HFF-Myc (cell line): ENCODE data around the gene SULT1C2.

Experiments used
- DNase-seq: peaks from one replicate; pipeline ENCODE4 v3.0.0-alpha.2; 2011; ENCODE audit warnings: low read depth; ENCODE audit errors: extremely low read depth
- H3K4me3 ChIP-seq: replicated peaks from 2 replicates; pipeline ENCODE4 v1.5.1; 2011; ENCODE audit warnings: low read depth, mild to moderate bottlenecking, control low read depth, low read length
- TF ChIP-seq, protein P1 (sequence below): IDR thresholded peaks from 2 replicates; pipeline ENCODE4 v1.5.1; 2012; ENCODE audit warnings: mild to moderate bottlenecking, low read depth, low read length, control low read depth; ENCODE audit errors: missing control alignments

The SULT1C2 gene

DNA sequence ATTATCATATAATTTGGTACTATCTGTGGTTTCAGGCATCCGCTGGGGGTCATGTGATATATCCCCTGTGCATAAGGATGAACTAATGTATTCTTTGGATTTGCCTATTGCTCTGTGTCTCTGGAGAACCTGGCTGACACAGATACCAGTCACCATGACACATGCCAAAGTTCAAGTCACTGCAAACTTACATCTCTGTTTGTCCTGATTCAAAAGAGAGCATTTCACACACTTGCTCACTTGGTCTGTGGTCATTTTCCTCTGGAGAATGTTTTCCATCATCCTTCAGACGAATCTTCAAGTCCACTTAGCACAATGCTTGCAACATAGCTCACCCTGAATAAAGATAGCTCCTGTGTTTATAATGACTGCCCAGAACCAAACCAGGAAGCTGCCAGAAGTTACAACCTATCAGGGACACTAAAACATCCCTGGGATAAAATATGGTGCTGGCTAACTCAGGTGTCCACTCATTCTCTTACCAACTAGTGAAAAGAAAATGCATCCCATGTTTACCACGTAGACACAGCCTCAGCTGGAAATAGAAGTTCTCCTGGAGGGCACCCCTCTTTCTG is 30.9 kb upstream of the SULT1C2 start:
- TF ChIP-seq, protein P1, sequence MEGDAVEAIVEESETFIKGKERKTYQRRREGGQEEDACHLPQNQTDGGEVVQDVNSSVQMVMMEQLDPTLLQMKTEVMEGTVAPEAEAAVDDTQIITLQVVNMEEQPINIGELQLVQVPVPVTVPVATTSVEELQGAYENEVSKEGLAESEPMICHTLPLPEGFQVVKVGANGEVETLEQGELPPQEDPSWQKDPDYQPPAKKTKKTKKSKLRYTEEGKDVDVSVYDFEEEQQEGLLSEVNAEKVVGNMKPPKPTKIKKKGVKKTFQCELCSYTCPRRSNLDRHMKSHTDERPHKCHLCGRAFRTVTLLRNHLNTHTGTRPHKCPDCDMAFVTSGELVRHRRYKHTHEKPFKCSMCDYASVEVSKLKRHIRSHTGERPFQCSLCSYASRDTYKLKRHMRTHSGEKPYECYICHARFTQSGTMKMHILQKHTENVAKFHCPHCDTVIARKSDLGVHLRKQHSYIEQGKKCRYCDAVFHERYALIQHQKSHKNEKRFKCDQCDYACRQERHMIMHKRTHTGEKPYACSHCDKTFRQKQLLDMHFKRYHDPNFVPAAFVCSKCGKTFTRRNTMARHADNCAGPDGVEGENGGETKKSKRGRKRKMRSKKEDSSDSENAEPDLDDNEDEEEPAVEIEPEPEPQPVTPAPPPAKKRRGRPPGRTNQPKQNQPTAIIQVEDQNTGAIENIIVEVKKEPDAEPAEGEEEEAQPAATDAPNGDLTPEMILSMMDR: no peak
- no peak for DNase-seq
- H3K4me3 ChIP-seq: no peak overlapping the region

- TF ChIP-seq, protein P1: no peak
- DNase-seq: no peak
Measured at GRCh38 chr2:108260773-108261172, 27.9 kb upstream of the SULT1C2 start.

GRCh38 chr2:108262036-108262435 is 26.7 kb upstream of the SULT1C2 start:
- H3K4me3 ChIP-seq: no peak overlapping the region
- DNase-seq: no peak
- TF ChIP-seq, protein P1: no peak

More at GRCh38 chr2:108260773-108261172, 27.9 kb upstream of the SULT1C2 start:
- H3K4me3 ChIP-seq: no peak overlapping the region

DNA sequence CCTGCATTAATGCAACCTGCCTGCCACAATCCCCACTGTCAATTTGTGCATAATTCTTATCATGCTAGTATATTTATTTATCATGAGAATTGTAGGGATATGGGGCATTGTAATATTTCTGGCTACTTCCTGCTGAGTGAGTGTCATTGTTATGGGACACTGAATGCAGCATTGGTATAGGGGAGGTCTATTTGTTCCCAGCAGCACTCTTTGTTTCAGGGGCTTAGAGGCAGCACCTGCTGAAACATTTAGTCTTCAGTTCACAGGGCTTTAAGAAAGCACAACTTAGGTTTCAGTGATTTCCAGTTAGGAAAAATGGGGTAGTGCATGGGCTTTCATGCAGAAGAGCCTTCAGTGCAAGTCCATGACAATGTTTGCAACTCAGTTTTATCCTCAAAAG is 25.3 kb upstream of the SULT1C2 start:
- no peak for DNase-seq
- H3K4me3 ChIP-seq: no peak overlapping the region
- TF ChIP-seq, protein P1: no peak

GRCh38 chr2:108266218-108266617 is 22.5 kb upstream of the SULT1C2 start:
- DNase-seq: no peak
- TF ChIP-seq, protein P1: no peak
- no peak overlapping the region for H3K4me3 ChIP-seq

GRCh38 chr2:108267101-108267500 is 21.6 kb upstream of the SULT1C2 start:
- no peak for DNase-seq
- no peak overlapping the region for H3K4me3 ChIP-seq
- TF ChIP-seq, protein P1: no peak

DNA sequence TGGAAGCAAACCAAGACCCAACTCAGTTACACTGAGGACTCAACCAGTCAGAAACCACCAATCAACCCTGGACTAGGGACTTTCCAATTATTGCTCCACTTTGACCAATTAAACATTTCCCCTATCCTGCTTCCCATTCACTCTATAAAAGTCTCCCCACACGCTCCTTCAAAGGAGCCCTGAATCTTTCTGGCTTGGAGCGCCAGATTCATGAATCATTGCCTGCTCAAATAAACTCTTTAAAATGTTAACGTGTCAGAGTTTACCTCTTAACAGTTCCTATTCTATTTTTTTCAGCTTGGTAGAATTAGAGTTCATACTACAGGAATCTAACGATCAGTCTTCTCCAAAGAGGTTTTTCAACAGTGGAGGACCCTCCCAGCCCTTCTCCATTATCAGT is 20.7 kb upstream of the SULT1C2 start:
- H3K4me3 ChIP-seq: no peak overlapping the region
- no peak for DNase-seq
- TF ChIP-seq, protein P1: no peak
